Small intestine (tissue), 7 donors: Measurements from ENCODE around the gene ENPP3. TPM values are rescaled to one million over a fixed set of nuclear protein-coding genes. Genes with fewer than 3 reads are reported as not detected.

Experiments
- DNase-seq, 2 donors: peaks; one replicate each; pipeline versions ENCODE4 v3.0.0 to v3.0.0-alpha.2; 2013
- FAIRE-seq: peaks from 2 replicates; lab custom pipeline; 2012; peaks lifted over from hg19 to GRCh38; lab: Jason Lieb, UNC
- H3K27ac ChIP-seq, 3 donors: one replicate each; pipeline ENCODE4 v1.5.1; 2013; ENCODE audit warnings: low read length in 2 of 3, mild to moderate bottlenecking in 2 of 3, control low read depth in 1 of 3, inconsistent platforms in 1 of 3, low read depth in 1 of 3, moderate library complexity in 1 of 3
- H3K27me3 ChIP-seq, 3 donors: one replicate each; pipeline ENCODE4 v1.6.1; 2013; ENCODE audit warnings: low read length in 3 of 3, inconsistent platforms in 1 of 3; ENCODE audit not compliant: control insufficient read depth in 3 of 3, insufficient read depth in 3 of 3
- H3K36me3 ChIP-seq, 3 donors: one replicate each; pipeline ENCODE4 v1.6.1; 2013; ENCODE audit warnings: low read length in 3 of 3, inconsistent platforms in 1 of 3, low read depth in 1 of 3, mild to moderate bottlenecking in 1 of 3, moderate library complexity in 1 of 3; ENCODE audit not compliant: control insufficient read depth in 3 of 3, insufficient read depth in 2 of 3
- H3K4me1 ChIP-seq, 3 donors: one replicate each; pipeline ENCODE4 v1.6.1; 2013; ENCODE audit warnings: low read length in 2 of 3, inconsistent platforms in 1 of 3, low read depth in 1 of 3, mild to moderate bottlenecking in 1 of 3, moderate library complexity in 1 of 3; ENCODE audit not compliant: control insufficient read depth in 3 of 3, insufficient read depth in 2 of 3
- H3K4me3 ChIP-seq, 3 donors: one replicate each; pipeline ENCODE4 v1.5.1; 2013; ENCODE audit warnings: low read length in 3 of 3, control low read depth in 1 of 3, inconsistent platforms in 1 of 3, low read depth in 1 of 3, mild to moderate bottlenecking in 1 of 3, moderate library complexity in 1 of 3
- H3K9me3 ChIP-seq, 2 donors: one replicate each; pipeline ENCODE4 v1.6.1; 2013; ENCODE audit warnings: low read depth in 1 of 2, low read length in 1 of 2; ENCODE audit not compliant: control insufficient read depth in 2 of 2, insufficient read depth in 1 of 2
- WGBS, 3 donors: extraction: QIAGEN DNeasy Blood & Tissue Kit; methylation state at CpG; one replicate each; pipeline ENCODE4 v1.1.7; 2013; 5-methylcytosine and 5-hydroxymethylcytosine counted together
- polyA plus RNA-seq, 4 donors: library from polyadenylated mRNA; stranded (reverse) in 3 of 4; unstranded in 1 of 4; fragments of 200-250 nt in 3 of 4; fragments of 120-200 nt in 1 of 4; gene quantifications; one replicate each; pipeline versions ENCODE4 v1.2.1 to v1.2.3, GENCODE V29; 2013
- donor health status: healthy with polysubstance abuse.
- donor health status: control.
- donor health status: control.
- donor health status: Bipolar disorder and iron deficiency.
- donor health status: healthy.

The ENPP3 gene
- polyA plus RNA-seq, 4 donors, result 0.57 to 53.0 (median 7.2) TPM

- 83 to 93% (median 84%) methylated on average over 9 of the region's 9 CpGs for WGBS, 3 donors
- FAIRE-seq, result no peak
- H3K27me3 ChIP-seq, result no peaks in the 10 kb centered on the region
- peaks cover 0 to 2% (median 0%) of the 10 kb centered on the region in 3 donors for H3K4me1 ChIP-seq
- no peak overlapping the region for H3K27ac ChIP-seq
- peaks cover 0 to 8% (median 0%) of the 10 kb centered on the region in 3 donors for H3K36me3 ChIP-seq
- no peak overlapping the region for H3K4me3 ChIP-seq
- DNase-seq, result no peak
- no peaks in the 10 kb centered on the region for H3K9me3 ChIP-seq
Measured at GRCh38 chr6:131736003-131736596, 99.0 kb downstream of the ENPP3 start.

GRCh38 chr6:131736811-131737210 lies 99.7 kb downstream of the ENPP3 start:
- FAIRE-seq, result no peak
- H3K9me3 ChIP-seq, result no peaks in the 10 kb centered on the region

GRCh38 chr6:131739136-131739535 lies 102.0 kb downstream of the ENPP3 start:
- H3K27me3 ChIP-seq, result no peaks in the 10 kb centered on the region
- FAIRE-seq, result no peak
- peaks cover 0 to 2% (median 0%) of the 10 kb centered on the region in 3 donors for H3K4me1 ChIP-seq
- no peaks in the 10 kb centered on the region for H3K9me3 ChIP-seq
- H3K36me3 ChIP-seq, result peaks cover 0 to 3% (median 0%) of the 10 kb centered on the region in 3 donors
- 22 to 61% (median 39%) methylated on average over 5 of the region's 5 CpGs for WGBS, 3 donors
- H3K27ac ChIP-seq, result peak overlapping the region in 1 of 3 donors; percentile 58
- DNase-seq, result peak; percentile 55 to 73
- no peak overlapping the region for H3K4me3 ChIP-seq

More at GRCh38 chr6:131736811-131737210, 99.7 kb downstream of the ENPP3 start:
- Histone ChIP-seq H3K4me3 (no peak overlapping the region), H3K27ac (no peak overlapping the region), H3K27me3 (no peaks in the 10 kb centered on the region), H3K36me3 (peaks cover 0 to 8% (median 0%) of the 10 kb centered on the region in 3 donors), H3K4me1 (peaks cover 0 to 2% (median 0%) of the 10 kb centered on the region in 3 donors)
- DNase-seq, result no peak
- 89 to 96% (median 92%) methylated on average over 1 of the region's 1 CpG for WGBS, 3 donors

- no peaks in the 10 kb centered on the region for H3K36me3 ChIP-seq
- no peak overlapping the region for H3K27ac ChIP-seq
- WGBS, 3 donors, result 78 to 85% (median 84%) methylated on average over 4 of the region's 4 CpGs
- H3K9me3 ChIP-seq, result no peaks in the 10 kb centered on the region
- peak; percentile 36 for FAIRE-seq
- DNase-seq, result no peak
- H3K4me1 ChIP-seq, result peaks cover 0 to 5% (median 0%) of the 10 kb centered on the region in 3 donors
- H3K4me3 ChIP-seq, result no peak overlapping the region
- no peaks in the 10 kb centered on the region for H3K27me3 ChIP-seq
Measured at GRCh38 chr6:131740161-131740560, 103.1 kb downstream of the ENPP3 start.

- FAIRE-seq, result no peak
- no peak overlapping the region for H3K27ac ChIP-seq
- 62 to 71% (median 69%) methylated on average over 3 of the region's 3 CpGs for WGBS, 3 donors
Measured at GRCh38 chr6:131741688-131742393, 104.7 kb downstream of the ENPP3 start.

GRCh38 chr6:131744432-131745287 lies 107.6 kb downstream of the ENPP3 start:
- peaks cover 0 to 4% (median 0%) of the 10 kb centered on the region in 3 donors for H3K4me1 ChIP-seq
- WGBS, 3 donors, result 50 to 55% (median 52%) methylated on average over 6 of the region's 6 CpGs
- H3K36me3 ChIP-seq, result no peaks in the 10 kb centered on the region
- FAIRE-seq (no peak), DNase-seq (peak in 1 of 2 donors; percentile 16)
- no peak overlapping the region for H3K27ac ChIP-seq
- H3K9me3 ChIP-seq, result peaks cover 0 to 2% of the 10 kb centered on the region in 2 donors
- no peaks in the 10 kb centered on the region for H3K27me3 ChIP-seq
- no peak overlapping the region for H3K4me3 ChIP-seq

More at GRCh38 chr6:131741688-131742393, 104.7 kb downstream of the ENPP3 start:
- Histone ChIP-seq H3K4me3 (no peak overlapping the region), H3K36me3 (no peaks in the 10 kb centered on the region), H3K27me3 (no peaks in the 10 kb centered on the region), H3K9me3 (no peaks in the 10 kb centered on the region), H3K4me1 (peaks cover 0 to 5% (median 0%) of the 10 kb centered on the region in 3 donors)
- no peak for DNase-seq

- WGBS, 3 donors, result 87 to 89% (median 89%) methylated on average over 5 of the region's 5 CpGs
- FAIRE-seq (no peak), DNase-seq (no peak)
- Histone ChIP-seq H3K4me1 (peaks cover 0 to 3% (median 0%) of the 10 kb centered on the region in 3 donors), H3K27me3 (no peaks in the 10 kb centered on the region), H3K9me3 (peaks cover 0 to 2% of the 10 kb centered on the region in 2 donors), H3K36me3 (no peaks in the 10 kb centered on the region), H3K4me3 (no peak overlapping the region), H3K27ac (no peak overlapping the region)
Measured at GRCh38 chr6:131745476-131745875, 108.4 kb downstream of the ENPP3 start.

GRCh38 chr6:131747821-131748353 lies 110.8 kb downstream of the ENPP3 start:
- H3K4me1 ChIP-seq, result peaks cover 0 to 3% (median 0%) of the 10 kb centered on the region in 3 donors
- whole genome bisulfite sequencing, 3 donors, result 85 to 92% (median 86%) methylated on average over 7 of the region's 7 CpGs

More at GRCh38 chr6:131747821-131748353, 110.8 kb downstream of the ENPP3 start:
- DNase-seq, result no peak
- Histone ChIP-seq H3K9me3 (peaks cover 0 to 2% of the 10 kb centered on the region in 2 donors), H3K27me3 (no peaks in the 10 kb centered on the region), H3K36me3 (no peaks in the 10 kb centered on the region), H3K27ac (no peak overlapping the region), H3K4me3 (no peak overlapping the region)
- no peak for FAIRE-seq
